CD4-positive, CD25-positive, alpha-beta regulatory T cell (primary cell): Measurements from ENCODE around the gene FLT1. TPM values are rescaled to one million over a fixed set of nuclear protein-coding genes. Genes with fewer than 3 reads are reported as not detected.

Source experiments
- ATAC-seq, 2 donors: fragments of 150-1000 bp; cut with Tn5 transposase; one replicate each; pipeline ENCODE4 v1.10.0; 2021; ENCODE audit warnings: low read depth in 2 of 2, moderate number of reproducible peaks in 2 of 2, moderate library complexity in 1 of 2
- DNase-seq, 3 donors: peaks; one replicate each; pipeline versions ENCODE4 v3.0.0 to v3.0.0-alpha.2; 2012 to 2022; ENCODE audit warnings: mixed read lengths in 1 of 3
- H3K27ac ChIP-seq: one replicate; pipeline ENCODE4 v1.7.0; 2013; ENCODE audit warnings: mild to moderate bottlenecking, low read length; ENCODE audit not compliant: insufficient read depth, poor library complexity, severe bottlenecking
- H3K27me3 ChIP-seq: one replicate; pipeline ENCODE4 v1.7.0; 2013; ENCODE audit warnings: low read length; ENCODE audit not compliant: control insufficient read depth, insufficient read depth
- H3K36me3 ChIP-seq: one replicate; pipeline ENCODE4 v1.7.0; 2013; ENCODE audit warnings: mild to moderate bottlenecking, low read length, moderate library complexity; ENCODE audit not compliant: control insufficient read depth, insufficient read depth
- H3K4me1 ChIP-seq: 2 replicates; pipeline ENCODE4 v1.7.0; 2013; ENCODE audit warnings: mild to moderate bottlenecking, low read length; ENCODE audit not compliant: insufficient read depth, control insufficient read depth, poor library complexity, severe bottlenecking
- H3K4me3 ChIP-seq: one replicate; pipeline ENCODE4 v1.7.0; 2013; ENCODE audit warnings: low read depth, mild to moderate bottlenecking, low read length, moderate library complexity
- H3K9me3 ChIP-seq, 2 experiments: 1 replicate in 1 of 2; 2 replicates in 1 of 2; pipeline ENCODE4 v1.7.0; 2013; ENCODE audit warnings: low read length in 2 of 2, mild to moderate bottlenecking in 1 of 2, moderate library complexity in 1 of 2; ENCODE audit not compliant: control insufficient read depth in 2 of 2
- H3K27ac Mint-ChIP-seq, 3 donors: one replicate each; pipeline ENCODE4 v1.8.0; 2020 to 2022; ENCODE audit warnings: mild to moderate bottlenecking in 3 of 3, mixed read lengths in 3 of 3, moderate library complexity in 2 of 3
- H3K27me3 Mint-ChIP-seq: one replicate; pipeline ENCODE4 v1.8.0; 2022; ENCODE audit warnings: mild to moderate bottlenecking, mixed read lengths
- H3K36me3 Mint-ChIP-seq: one replicate; pipeline ENCODE4 v1.8.0; 2020; ENCODE audit warnings: mixed read lengths
- H3K4me1 Mint-ChIP-seq, 4 donors: one replicate each; pipeline ENCODE4 v1.8.0; 2020 to 2022; ENCODE audit warnings: mixed read lengths in 4 of 4, mild to moderate bottlenecking in 1 of 4
- H3K4me3 Mint-ChIP-seq, 4 donors: one replicate each; pipeline ENCODE4 v1.8.0; 2020 to 2022; ENCODE audit warnings: mild to moderate bottlenecking in 4 of 4, mixed read lengths in 4 of 4, moderate library complexity in 3 of 4
- H3K9me3 Mint-ChIP-seq, 7 donors: one replicate each; pipeline ENCODE4 v1.8.0; 2020 to 2022; ENCODE audit warnings: mixed read lengths in 7 of 7, mild to moderate bottlenecking in 3 of 7, moderate library complexity in 2 of 7
- polyA plus RNA-seq, 4 donors: library from polyadenylated mRNA; unstranded; fragments of 300-500 nt; fragmentation: Illumina TruSeq; gene quantifications; one replicate each; pipeline ENCODE4 v1.2.3, GENCODE V29; 2021
- total RNA-seq: library from RNA; stranded (reverse); gene quantifications from one replicate; pipeline ENCODE4 v1.2.3, GENCODE V29; 2022

The FLT1 gene
- total and polyA plus RNA-seq, 5 donors from 2014 or later: 0.11 to 0.89 (median 0.28) TPM; not detected in 2

- Mint-ChIP-seq H3K9me3 (no peaks in the 10 kb centered on the region), H3K4me3 (no peak overlapping the region), H3K36me3 (no peaks in the 10 kb centered on the region), H3K27me3 (peaks cover 14% of the 10 kb centered on the region), H3K27ac (no peak overlapping the region), H3K4me1 (peaks cover 0 to 6% (median 1%) of the 10 kb centered on the region in 4 donors)
- no peak for ATAC-seq
- H3K4me1 ChIP-seq: no peaks in the 10 kb centered on the region
- no peak overlapping the region for H3K4me3 ChIP-seq
- peaks cover 4% of the 10 kb centered on the region for H3K27me3 ChIP-seq
- no peaks in the 10 kb centered on the region for H3K9me3 ChIP-seq
- H3K27ac ChIP-seq: no peak overlapping the region
- DNase-seq: no peak
- H3K36me3 ChIP-seq: no peaks in the 10 kb centered on the region
Observed at GRCh38 chr13:28432816-28433560, 61.9 kb downstream of the FLT1 start.

GRCh38 chr13:28429685-28430290 is 65.1 kb downstream of the FLT1 start:
- H3K9me3 Mint-ChIP-seq: no peaks in the 10 kb centered on the region
- peak in 1 of 3 donors; percentile 8 for DNase-seq
- H3K4me1 Mint-ChIP-seq: peaks cover 0 to 6% (median 1%) of the 10 kb centered on the region in 4 donors
- peaks cover 6% of the 10 kb centered on the region for H3K27me3 ChIP-seq
- H3K36me3 Mint-ChIP-seq: no peaks in the 10 kb centered on the region
- H3K4me3 ChIP-seq: no peak overlapping the region
- no peak for ATAC-seq
- H3K4me1 ChIP-seq: no peaks in the 10 kb centered on the region
- peaks cover 9% of the 10 kb centered on the region for H3K27me3 Mint-ChIP-seq
- H3K27ac Mint-ChIP-seq: peak overlapping the region in 1 of 3 donors; percentile 29
- H3K4me3 Mint-ChIP-seq: peak overlapping the region in 1 of 4 donors; percentile 1
- H3K27ac ChIP-seq: no peak overlapping the region
- H3K36me3 ChIP-seq: no peaks in the 10 kb centered on the region
- H3K9me3 ChIP-seq: no peaks in the 10 kb centered on the region

GRCh38 chr13:28429096-28429495 is 65.8 kb downstream of the FLT1 start:
- no peaks in the 10 kb centered on the region for H3K4me1 ChIP-seq
- Mint-ChIP-seq H3K27ac (no peak overlapping the region), H3K27me3 (peaks cover 9% of the 10 kb centered on the region), H3K9me3 (no peaks in the 10 kb centered on the region), H3K36me3 (no peaks in the 10 kb centered on the region), H3K4me1 (peaks cover 0 to 6% (median 1%) of the 10 kb centered on the region in 4 donors), H3K4me3 (no peak overlapping the region)
- DNase-seq (no peak), ATAC-seq (no peak)
- no peak overlapping the region for H3K27ac ChIP-seq
- H3K9me3 ChIP-seq: no peaks in the 10 kb centered on the region
- peaks cover 6% of the 10 kb centered on the region for H3K27me3 ChIP-seq
- no peak overlapping the region for H3K4me3 ChIP-seq
- H3K36me3 ChIP-seq: no peaks in the 10 kb centered on the region

- no peak overlapping the region for H3K4me3 Mint-ChIP-seq
- ATAC-seq (no peak), DNase-seq (no peak)
- Histone ChIP-seq H3K27me3 (peaks cover 6% of the 10 kb centered on the region), H3K4me1 (peaks cover 4% of the 10 kb centered on the region), H3K9me3 (no peaks in the 10 kb centered on the region), H3K36me3 (no peaks in the 10 kb centered on the region), H3K27ac (no peak overlapping the region), H3K4me3 (no peak overlapping the region)
- no peaks in the 10 kb centered on the region for H3K36me3 Mint-ChIP-seq
- H3K9me3 Mint-ChIP-seq: peaks cover 0 to 1% (median 0%) of the 10 kb centered on the region in 7 donors
- no peak overlapping the region for H3K27ac Mint-ChIP-seq
- peaks cover 9% of the 10 kb centered on the region for H3K27me3 Mint-ChIP-seq
- H3K4me1 Mint-ChIP-seq: peaks cover 4 to 12% (median 10%) of the 10 kb centered on the region in 4 donors
Observed at GRCh38 chr13:28426381-28426780, 68.5 kb downstream of the FLT1 start.

- ATAC-seq (no peak), DNase-seq (no peak)
- Mint-ChIP-seq H3K9me3 (peaks cover 0 to 1% (median 0%) of the 10 kb centered on the region in 7 donors), H3K27me3 (peaks cover 6% of the 10 kb centered on the region), H3K36me3 (no peaks in the 10 kb centered on the region), H3K4me3 (no peak overlapping the region), H3K4me1 (peaks cover 4 to 12% (median 10%) of the 10 kb centered on the region in 4 donors), H3K27ac (no peak overlapping the region)
- Histone ChIP-seq H3K9me3 (no peaks in the 10 kb centered on the region), H3K4me1 (peaks cover 4% of the 10 kb centered on the region), H3K27ac (no peak overlapping the region), H3K36me3 (no peaks in the 10 kb centered on the region), H3K27me3 (peaks cover 6% of the 10 kb centered on the region), H3K4me3 (no peak overlapping the region)
Observed at GRCh38 chr13:28425793-28426192, 69.1 kb downstream of the FLT1 start.

- peaks cover 3% of the 10 kb centered on the region for H3K27me3 ChIP-seq
- H3K9me3 ChIP-seq: no peaks in the 10 kb centered on the region
- Mint-ChIP-seq H3K4me3 (no peak overlapping the region), H3K9me3 (peaks cover 0 to 1% (median 0%) of the 10 kb centered on the region in 7 donors), H3K27ac (no peak overlapping the region), H3K27me3 (peaks cover 4% of the 10 kb centered on the region), H3K4me1 (peaks cover 4 to 12% (median 6%) of the 10 kb centered on the region in 4 donors), H3K36me3 (no peaks in the 10 kb centered on the region)
- no peak overlapping the region for H3K27ac ChIP-seq
- no peaks in the 10 kb centered on the region for H3K36me3 ChIP-seq
- H3K4me3 ChIP-seq: no peak overlapping the region
- ATAC-seq (no peak), DNase-seq (no peak)
- peaks cover 4% of the 10 kb centered on the region for H3K4me1 ChIP-seq
Observed at GRCh38 chr13:28424541-28424940, 70.4 kb downstream of the FLT1 start.

GRCh38 chr13:28423010-28423409 is 71.9 kb downstream of the FLT1 start:
- H3K27me3 Mint-ChIP-seq: peaks cover 4% of the 10 kb centered on the region
- peaks cover 0 to 1% (median 0%) of the 10 kb centered on the region in 7 donors for H3K9me3 Mint-ChIP-seq
- H3K36me3 Mint-ChIP-seq: no peaks in the 10 kb centered on the region
- no peak overlapping the region for H3K4me3 ChIP-seq
- peaks cover 2% of the 10 kb centered on the region for H3K27me3 ChIP-seq
- H3K4me1 Mint-ChIP-seq: peaks cover 4 to 12% (median 6%) of the 10 kb centered on the region in 4 donors
- ATAC-seq: peak; percentile 40 to 62
- peak overlapping the region in 1 of 3 donors; percentile 45 for H3K27ac Mint-ChIP-seq
- H3K4me1 ChIP-seq: peaks cover 4% of the 10 kb centered on the region
- DNase-seq: peak in 1 of 3 donors; percentile 35
- no peaks in the 10 kb centered on the region for H3K36me3 ChIP-seq
- no peak overlapping the region for H3K27ac ChIP-seq
- H3K9me3 ChIP-seq: no peaks in the 10 kb centered on the region
- no peak overlapping the region for H3K4me3 Mint-ChIP-seq
